NCI-H2171 (cell line): ENCODE measurements around the gene MTHFD1L.

Experiments used
- DNase-seq: peaks from one replicate; lab custom pipeline; 2025; lab: John Stamatoyannopoulos, UW

MTHFD1L gene

GRCh38 chr6:150934380-150934779 is 68.9 kb downstream of the MTHFD1L start:
- DNase-seq: no peak

- DNase-seq: no peak
These were observed 70.6 kb downstream of the MTHFD1L start for GRCh38 chr6:150936021-150936555.

GRCh38 chr6:150937132-150937906 is 71.8 kb downstream of the MTHFD1L start:
- DNase-seq: no peak

- no peak for DNase-seq
These were observed 73.9 kb downstream of the MTHFD1L start for GRCh38 chr6:150939399-150939798.

GRCh38 chr6:150940941-150941340 is 75.4 kb downstream of the MTHFD1L start:
- no peak for DNase-seq

- DNase-seq: no peak
These were observed 84.0 kb downstream of the MTHFD1L start for GRCh38 chr6:150949526-150949925.

- no peak for DNase-seq
These were observed 88.3 kb downstream of the MTHFD1L start for GRCh38 chr6:150953851-150954250.

- no peak for DNase-seq
These were observed 93.7 kb downstream of the MTHFD1L start for GRCh38 chr6:150959166-150959565.

- no peak for DNase-seq
These were observed 96.9 kb downstream of the MTHFD1L start for GRCh38 chr6:150962436-150962835.

- DNase-seq: no peak
These were observed 99.3 kb downstream of the MTHFD1L start for GRCh38 chr6:150964765-150965164.

- DNase-seq: peak; percentile 57
These were observed 101.3 kb downstream of the MTHFD1L start for GRCh38 chr6:150966786-150967185.

- no peak for DNase-seq
These were observed 101.9 kb downstream of the MTHFD1L start for GRCh38 chr6:150967381-150967780.

GRCh38 chr6:150967910-150968309 is 102.4 kb downstream of the MTHFD1L start:
- DNase-seq: no peak

- DNase-seq: no peak
These were observed 104.4 kb downstream of the MTHFD1L start for GRCh38 chr6:150969901-150970300.

GRCh38 chr6:150971219-150971618 is 105.7 kb downstream of the MTHFD1L start:
- DNase-seq: no peak

- no peak for DNase-seq
These were observed 109.6 kb downstream of the MTHFD1L start for GRCh38 chr6:150975136-150975535.

- DNase-seq: no peak
These were observed 111.8 kb downstream of the MTHFD1L start for GRCh38 chr6:150977281-150977680.

- DNase-seq: no peak
These were observed 113.1 kb downstream of the MTHFD1L start for GRCh38 chr6:150978624-150979023.

- no peak for DNase-seq
These were observed 114.4 kb downstream of the MTHFD1L start for GRCh38 chr6:150979826-150980350.

GRCh38 chr6:150981095-150981494 is 115.6 kb downstream of the MTHFD1L start:
- DNase-seq: no peak

GRCh38 chr6:150981669-150982068 is 116.2 kb downstream of the MTHFD1L start:
- DNase-seq: no peak

GRCh38 chr6:150987371-150987828 is 121.9 kb downstream of the MTHFD1L start:
- no peak for DNase-seq

GRCh38 chr6:150987855-150988464 is 122.5 kb downstream of the MTHFD1L start:
- DNase-seq: no peak
